ENCODE data around the gene PLCB3.

The PLCB3 gene

DNA sequence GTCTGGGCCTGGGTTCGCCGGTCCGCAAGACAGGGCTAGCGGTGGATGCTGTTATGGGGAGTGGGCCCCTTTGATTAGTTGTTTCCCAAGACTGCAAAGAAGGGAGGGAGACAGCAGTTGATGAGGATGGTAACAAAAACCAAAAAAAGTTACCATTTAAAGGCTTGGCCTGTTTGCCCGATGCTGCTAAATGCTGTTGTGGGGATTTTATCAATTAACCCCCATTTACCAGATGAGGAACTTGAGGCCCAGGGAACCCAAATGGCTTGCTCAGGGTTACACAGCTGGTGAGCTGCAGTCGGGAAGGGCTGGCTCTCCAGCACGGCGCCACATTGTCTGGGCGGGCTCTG lies 28.7 kb upstream of the PLCB3 start:
- DNase-seq (ENCODE audit: low read depth): no peak

DNA sequence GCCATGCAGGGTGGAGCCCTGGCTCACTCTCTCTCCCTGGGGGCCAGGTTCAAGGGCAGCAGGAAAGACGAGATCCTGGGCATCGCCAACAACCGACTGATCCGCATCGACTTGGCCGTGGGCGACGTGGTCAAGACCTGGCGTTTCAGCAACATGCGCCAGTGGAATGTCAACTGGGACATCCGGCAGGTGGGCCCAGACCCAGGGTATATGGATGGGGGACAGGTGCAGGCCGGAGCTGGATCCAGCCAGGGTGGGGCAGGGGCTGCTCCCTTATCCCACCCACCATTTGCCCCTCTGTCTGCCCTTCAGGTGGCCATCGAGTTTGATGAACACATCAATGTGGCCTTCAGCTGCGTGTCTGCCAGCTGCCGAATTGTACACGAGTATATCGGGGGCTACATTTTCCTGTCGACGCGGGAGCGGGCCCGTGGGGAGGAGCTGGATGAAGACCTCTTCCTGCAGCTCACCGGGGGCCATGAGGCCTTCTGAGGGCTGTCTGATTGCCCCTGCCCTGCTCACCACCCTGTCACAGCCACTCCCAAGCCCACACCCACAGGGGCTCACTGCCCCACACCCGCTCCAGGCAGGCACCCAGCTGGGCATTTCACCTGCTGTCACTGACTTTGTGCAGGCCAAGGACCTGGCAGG lies 28.2 kb upstream of the PLCB3 start:
- DNase-seq (ENCODE audit: low read depth): no peak

DNA sequence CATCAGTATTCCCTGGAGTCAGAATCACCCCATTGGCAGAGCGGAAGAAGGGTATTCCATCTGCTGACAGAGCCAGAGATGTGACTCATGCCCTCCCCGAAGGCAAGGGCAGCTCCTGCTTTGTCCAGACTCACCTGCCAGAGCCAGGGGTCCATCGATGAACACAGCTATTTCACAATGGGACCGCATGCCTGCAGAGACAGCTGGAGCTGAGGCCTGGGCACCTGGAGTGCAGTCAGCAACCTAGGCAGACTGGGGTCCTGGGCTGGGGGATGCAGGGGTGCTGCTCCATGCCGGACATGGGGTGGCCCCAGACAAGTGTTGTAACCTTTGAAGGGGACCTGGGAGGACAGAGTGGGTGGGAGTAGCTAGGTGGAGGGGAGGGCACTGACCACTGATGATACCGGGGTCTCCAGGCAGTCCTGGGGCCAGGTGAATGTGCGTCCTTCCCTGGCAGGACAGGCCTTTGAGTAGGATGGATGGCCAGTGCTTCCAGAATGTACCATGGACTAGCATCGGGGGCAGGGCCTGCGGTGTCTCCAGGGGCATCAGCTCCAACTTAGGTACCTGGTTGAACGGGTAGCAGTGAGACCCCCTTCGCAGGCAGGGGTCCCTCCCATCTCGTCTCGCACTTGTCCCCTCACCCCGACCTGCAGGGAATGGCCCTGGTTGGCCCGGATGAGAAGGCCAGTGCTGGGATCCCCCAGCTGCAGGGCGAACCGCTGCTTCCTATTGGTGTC lies 27.0 kb upstream of the PLCB3 start:
- no peak for DNase-seq (ENCODE audit: low read depth)

DNA sequence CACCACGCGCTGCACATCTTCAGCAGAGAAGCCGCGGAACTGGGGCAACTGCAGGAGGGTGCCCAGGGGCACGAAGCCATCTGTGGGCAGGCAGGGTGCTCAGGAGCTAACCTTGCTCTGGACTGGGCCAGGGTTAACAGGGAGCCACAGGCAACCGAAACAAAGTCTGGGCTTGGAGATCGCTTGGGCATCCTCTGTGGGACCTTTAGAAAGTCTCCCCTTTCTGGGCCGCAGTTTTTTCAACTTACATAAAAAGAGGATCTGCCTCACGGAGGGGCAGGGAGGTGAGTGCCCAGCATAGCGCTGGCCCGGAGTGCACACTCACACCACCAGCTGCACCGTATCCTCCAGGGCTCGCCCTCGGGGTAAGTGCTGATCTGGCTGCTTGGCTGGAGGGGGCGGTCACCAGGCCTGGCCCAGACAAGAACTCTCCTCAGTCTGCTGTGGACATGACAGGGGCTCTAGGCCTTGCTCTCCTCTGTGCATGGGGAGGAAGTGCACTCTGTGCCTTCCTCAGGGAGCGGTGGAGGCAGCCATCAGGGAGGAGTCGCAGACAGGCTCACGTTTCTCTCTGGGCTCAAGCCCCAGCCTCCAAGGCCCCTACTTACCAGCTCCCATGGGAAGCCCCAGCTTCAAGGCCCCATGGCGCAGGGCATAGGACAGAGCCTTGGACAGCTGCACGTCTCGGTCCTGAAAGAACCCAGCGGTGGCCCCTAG lies 26.3 kb upstream of the PLCB3 start:
- DNase-seq (ENCODE audit: low read depth): no peak

- no peak for DNase-seq (ENCODE audit: low read depth)
Observed at GRCh38 chr11:64225608-64226506, 25.5 kb upstream of the PLCB3 start, which contains the start of the genes NUDT22 and TRPT1. TSS of gene NUDT22 (plus strand) at chr11:64226274. CDS start at chr11:64226653, 379 bp downstream. TSS of gene TRPT1 (minus strand) at chr11:64226186. CDS start at chr11:64225860, 326 bp downstream.

DNA sequence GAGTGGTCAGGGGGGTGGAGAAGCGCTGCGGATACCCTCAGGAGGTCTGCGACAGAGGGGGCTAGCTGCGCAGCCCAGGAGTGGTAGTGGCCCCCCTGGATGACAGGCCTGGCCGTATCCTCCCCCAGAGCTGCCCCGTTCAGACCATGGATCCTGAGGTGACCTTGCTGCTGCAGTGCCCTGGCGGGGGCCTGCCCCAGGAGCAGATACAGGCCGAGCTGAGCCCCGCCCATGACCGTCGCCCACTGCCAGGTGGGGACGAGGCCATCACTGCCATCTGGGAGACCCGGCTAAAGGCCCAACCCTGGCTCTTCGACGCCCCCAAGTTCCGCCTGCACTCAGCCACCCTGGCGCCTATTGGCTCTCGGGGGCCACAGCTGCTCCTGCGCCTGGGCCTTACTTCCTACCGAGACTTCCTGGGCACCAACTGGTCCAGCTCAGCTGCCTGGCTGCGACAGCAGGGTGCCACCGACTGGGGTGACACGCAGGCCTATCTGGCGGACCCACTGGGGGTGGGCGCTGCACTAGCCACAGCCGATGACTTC lies 24.8 kb upstream of the PLCB3 start:
- no peak for DNase-seq (ENCODE audit: low read depth)

GRCh38 chr11:64227405-64227956 lies 23.8 kb upstream of the PLCB3 start:
- no peak for DNase-seq (ENCODE audit: low read depth)

- no peak for DNase-seq (ENCODE audit: low read depth)
Observed at GRCh38 chr11:64229090-64229743, 22.1 kb upstream of the PLCB3 start.

DNA sequence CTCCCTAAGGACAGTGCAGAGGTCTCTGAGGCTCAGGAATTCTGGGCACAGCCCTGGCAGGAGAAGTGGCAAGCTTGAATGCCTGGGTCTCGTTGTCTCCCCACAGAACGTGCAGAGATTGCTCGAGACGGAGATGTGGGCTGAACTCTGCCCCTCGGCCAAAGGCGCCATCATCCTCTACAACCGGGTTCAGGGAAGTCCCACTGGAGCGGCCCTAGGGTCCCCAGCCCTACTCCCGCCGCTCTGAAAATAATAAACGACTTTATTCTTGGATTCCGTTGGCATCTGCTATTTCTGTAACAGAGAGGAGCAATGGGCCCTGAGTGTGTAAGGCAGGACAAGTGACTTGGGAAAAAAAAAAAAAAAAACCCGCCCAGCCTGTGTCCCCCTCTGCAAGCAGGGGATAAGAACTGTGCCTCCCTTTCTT lies 21.6 kb upstream of the PLCB3 start:
- DNase-seq (ENCODE audit: low read depth): no peak

DNA sequence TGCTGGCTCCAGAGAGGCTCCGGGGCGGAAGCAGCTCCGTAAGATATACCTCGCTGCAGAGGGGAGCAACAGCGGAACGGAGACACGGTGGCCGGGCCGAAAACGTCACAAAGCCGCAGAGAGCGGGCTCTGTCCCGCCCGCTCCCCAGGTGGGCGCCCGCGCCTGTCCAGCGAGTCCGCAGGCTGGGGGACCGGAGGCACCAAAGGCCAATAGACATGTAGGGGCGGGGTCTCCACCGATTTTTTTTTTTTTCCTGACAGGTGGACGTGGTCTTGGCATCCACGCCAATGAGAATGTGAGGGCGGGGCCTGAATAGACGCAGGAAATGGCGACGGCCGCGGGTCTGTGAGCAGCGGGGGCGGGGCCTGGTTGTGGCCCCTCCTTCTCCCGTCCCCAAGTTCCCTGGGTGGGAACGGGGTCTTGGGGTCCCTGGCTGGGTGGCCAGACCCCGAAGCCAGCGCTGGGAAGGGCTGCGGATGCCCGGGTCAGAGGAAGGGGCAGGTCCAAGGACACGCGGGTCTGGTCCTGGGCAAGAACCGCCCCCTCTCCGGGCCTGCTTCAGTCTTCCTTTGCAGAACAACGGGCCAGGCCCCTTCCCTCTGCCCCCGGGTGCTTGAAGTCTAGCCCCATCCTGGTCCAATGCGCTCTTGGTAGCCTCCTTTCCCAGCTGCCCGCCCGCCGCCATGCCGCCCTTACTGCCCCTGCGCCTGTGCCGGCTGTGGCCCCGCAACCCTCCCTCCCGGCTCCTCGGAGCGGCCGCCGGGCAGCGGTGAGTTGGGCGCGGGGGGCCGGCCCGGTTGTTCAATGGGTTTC lies 21.0 kb upstream of the PLCB3 start, which contains the start of gene DNAJC4:
Gene DNAJC4 (plus strand): TSS at position 378 of the 814 bp plus-strand sequence. CDS start 307 bp downstream, at position 685.
- DNase-seq (ENCODE audit: low read depth): no peak

DNA sequence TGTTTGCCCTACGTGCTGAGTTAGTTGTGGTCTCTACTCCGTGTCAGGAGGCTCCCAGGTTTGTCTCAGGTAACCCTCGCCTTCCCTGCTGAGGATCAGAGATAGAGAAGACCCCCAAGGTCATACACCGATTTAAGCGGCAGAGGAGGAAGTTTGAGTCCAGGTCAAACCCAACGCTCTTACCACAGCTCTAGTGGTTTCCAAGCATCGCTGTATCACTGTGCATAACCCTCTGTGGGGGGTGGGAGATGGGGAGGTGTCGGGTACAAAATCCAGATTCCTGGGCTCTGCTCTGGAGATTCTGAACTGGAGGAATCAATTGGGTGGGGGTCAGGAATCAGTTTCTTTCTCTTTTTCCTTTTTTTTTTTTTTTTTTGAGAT lies 20.4 kb upstream of the PLCB3 start:
- no peak for DNase-seq (ENCODE audit: low read depth)

GRCh38 chr11:64231546-64231945 lies 19.8 kb upstream of the PLCB3 start:
- no peak for DNase-seq (ENCODE audit: low read depth)

GRCh38 chr11:64232182-64232966 lies 19.0 kb upstream of the PLCB3 start:
- no peak for DNase-seq (ENCODE audit: low read depth)

- DNase-seq (ENCODE audit: low read depth): no peak
Observed at GRCh38 chr11:64232967-64233315, 18.4 kb upstream of the PLCB3 start.

GRCh38 chr11:64233913-64234586 lies 17.3 kb upstream of the PLCB3 start, which contains the start of gene VEGFB:
TSS of gene VEGFB (plus strand) at chr11:64234584. CDS start at chr11:64234834, 250 bp downstream.
- no peak for DNase-seq (ENCODE audit: low read depth)

GRCh38 chr11:64234647-64235379 lies 16.5 kb upstream of the PLCB3 start:
- DNase-seq (ENCODE audit: low read depth): no peak

GRCh38 chr11:64235437-64236161 lies 15.7 kb upstream of the PLCB3 start:
- no peak for DNase-seq (ENCODE audit: low read depth)

All from CMK (cell line).